SU-DHL-6 (cell line): Measurements from ENCODE around the gene MS4A10.

Experiments used
- H2AFZ ChIP-seq: fragments of 200-600 bp; sonication (generic); 2 replicates; pipeline ENCODE4 v1.6.1; 2014; ENCODE audit warnings: low read depth, mild to moderate bottlenecking, moderate library complexity, mixed read lengths, antibody characterized with exemption, low read length; ENCODE audit not compliant: severe bottlenecking
- H3F3A ChIP-seq: fragments of 200-600 bp; shearing (Covaris generic); 2 replicates; pipeline ENCODE4 v1.6.0; 2016; ENCODE audit warnings: antibody characterized with exemption, mild to moderate bottlenecking; ENCODE audit not compliant: insufficient read depth
- H3K27ac ChIP-seq: fragments of 200-600 bp; sonication (generic); 2 replicates; pipeline ENCODE4 v1.5.1; 2016; ENCODE audit warnings: low read depth, mild to moderate bottlenecking, low read length, moderate library complexity, mixed read lengths
- H3K27me3 ChIP-seq: fragments of 200-600 bp; sonication (generic), shearing (Covaris generic); 2 replicates; pipeline ENCODE4 v1.6.0; 2014; ENCODE audit warnings: mild to moderate bottlenecking, low read length
- H3K36me3 ChIP-seq: fragments of 200-600 bp; sonication (generic); 2 replicates; pipeline ENCODE4 v1.6.1; 2014; ENCODE audit warnings: mild to moderate bottlenecking, low read length, mixed read lengths
- H3K4me2 ChIP-seq: fragments of 300-600, 200-600 bp; shearing (Covaris generic), sonication (generic); 2 replicates; pipeline ENCODE4 v1.6.0; 2014; ENCODE audit warnings: low read length, low read depth, mild to moderate bottlenecking; ENCODE audit not compliant: poor library complexity, severe bottlenecking
- H3K4me3 ChIP-seq: fragments of 200-600 bp; sonication (generic); 2 replicates; pipeline ENCODE4 v1.5.1; 2014; ENCODE audit warnings: antibody characterized with exemption, low read length, mild to moderate bottlenecking, mixed read lengths; ENCODE audit not compliant: insufficient read depth, poor library complexity, severe bottlenecking
- H3K79me2 ChIP-seq: fragments of 200-600 bp; sonication (generic); 2 replicates; pipeline ENCODE4 v1.6.1; 2014; ENCODE audit warnings: mild to moderate bottlenecking, low read length, moderate library complexity; ENCODE audit not compliant: insufficient read depth
- H3K9ac ChIP-seq: fragments of 200-600 bp; sonication (generic); 2 replicates; pipeline ENCODE4 v1.7.0; 2014; ENCODE audit warnings: mild to moderate bottlenecking, low read length
- H3K9me2 ChIP-seq: fragments of 200-600 bp; sonication (generic); replicated peaks from 2 replicates; pipeline ENCODE4 v1.6.1; 2014; ENCODE audit warnings: low read length; ENCODE audit not compliant: insufficient read depth
- H3K9me3 ChIP-seq: fragments of 200-600 bp; sonication (generic); 2 replicates; pipeline ENCODE4 v1.6.1; 2014; ENCODE audit warnings: low read length, mixed read lengths; ENCODE audit not compliant: insufficient read depth
- H4K20me1 ChIP-seq: fragments of 200-600 bp; sonication (generic); 2 replicates; pipeline ENCODE4 v1.6.1; 2014; ENCODE audit warnings: low read depth, mild to moderate bottlenecking, antibody characterized with exemption, low read length, moderate library complexity, mixed read lengths
- CTCF ChIP-seq: fragments of 200-600 bp; sonication (generic); IDR thresholded peaks from one replicate; pipeline ENCODE4 v1.5.1; 2017; ENCODE audit warnings: antibody characterized with exemption, mild to moderate bottlenecking, low read length, moderate library complexity; ENCODE audit not compliant: insufficient read depth, poor library complexity, severe bottlenecking
- EZH2phosphoT487 ChIP-seq: fragments of 200-600 bp; sonication (generic), shearing (Covaris generic); conservative IDR thresholded peaks from 2 replicates; pipeline ENCODE4 v1.6.1; 2018; ENCODE audit warnings: mild to moderate bottlenecking, antibody characterized with exemption, low read length, moderate library complexity, mixed read lengths

MS4A10 gene

GRCh38 chr11:60798631-60799030 is 13.5 kb downstream of the MS4A10 start:
- no peaks in the 10 kb centered on the region for H3F3A ChIP-seq
- H3K9ac ChIP-seq, result no peak overlapping the region
- no peak overlapping the region for H2AFZ ChIP-seq
- TF ChIP-seq CTCF (no peak), EZH2phosphoT487 (no peak)
- H3K27ac ChIP-seq, result no peak overlapping the region
- H3K4me2 ChIP-seq, result no peak overlapping the region
- H3K27me3 ChIP-seq, result no peaks in the 10 kb centered on the region
- no peaks in the 10 kb centered on the region for H3K36me3 ChIP-seq
- H4K20me1 ChIP-seq, result no peaks in the 10 kb centered on the region
- no peaks in the 10 kb centered on the region for H3K9me3 ChIP-seq
- no peaks in the 10 kb centered on the region for H3K79me2 ChIP-seq
- no peak overlapping the region for H3K4me3 ChIP-seq
- H3K9me2 ChIP-seq, result no peaks in the 10 kb centered on the region

GRCh38 chr11:60801194-60801593 is 16.1 kb downstream of the MS4A10 start:
- no peak overlapping the region for H3K4me2 ChIP-seq
- H4K20me1 ChIP-seq, result no peaks in the 10 kb centered on the region
- no peak overlapping the region for H3K9ac ChIP-seq
- TF ChIP-seq EZH2phosphoT487 (no peak), CTCF (no peak)
- H3K27ac ChIP-seq, result no peak overlapping the region
- no peaks in the 10 kb centered on the region for H3F3A ChIP-seq
- no peaks in the 10 kb centered on the region for H3K9me3 ChIP-seq
- no peak overlapping the region for H3K4me3 ChIP-seq
- no peaks in the 10 kb centered on the region for H3K9me2 ChIP-seq
- H3K79me2 ChIP-seq, result no peaks in the 10 kb centered on the region
- no peaks in the 10 kb centered on the region for H3K36me3 ChIP-seq
- no peak overlapping the region for H2AFZ ChIP-seq
- H3K27me3 ChIP-seq, result no peaks in the 10 kb centered on the region

- no peaks in the 10 kb centered on the region for H3K9me3 ChIP-seq
- no peaks in the 10 kb centered on the region for H3K36me3 ChIP-seq
- no peaks in the 10 kb centered on the region for H3K9me2 ChIP-seq
- no peak overlapping the region for H2AFZ ChIP-seq
- H4K20me1 ChIP-seq, result no peaks in the 10 kb centered on the region
- H3K4me2 ChIP-seq, result no peak overlapping the region
- no peaks in the 10 kb centered on the region for H3K27me3 ChIP-seq
- H3K4me3 ChIP-seq, result no peak overlapping the region
- no peaks in the 10 kb centered on the region for H3F3A ChIP-seq
- H3K27ac ChIP-seq, result no peak overlapping the region
- H3K9ac ChIP-seq, result no peak overlapping the region
- no peaks in the 10 kb centered on the region for H3K79me2 ChIP-seq
- TF ChIP-seq CTCF (no peak), EZH2phosphoT487 (no peak)
Measured at GRCh38 chr11:60803273-60803936, 18.3 kb downstream of the MS4A10 start.
